Hematopoietic multipotent progenitor cell treated with erythropoietin and hydrocortisone succinate and interleukin-3 and kit ligand, for 17 days (in vitro differentiated cells): Measurements from ENCODE around the gene SLC25A46.
"Not testable (repeated sequence)": the region's sequence is repeated elsewhere in the genome, so short reads cannot be mapped to it uniquely, and the experiment has no call there.

Source experiments
- DNase-seq: peaks from one replicate; pipeline ENCODE4 v3.0.0-alpha.2; 2015; ENCODE audit warnings: low spot score

The SLC25A46 gene

DNA sequence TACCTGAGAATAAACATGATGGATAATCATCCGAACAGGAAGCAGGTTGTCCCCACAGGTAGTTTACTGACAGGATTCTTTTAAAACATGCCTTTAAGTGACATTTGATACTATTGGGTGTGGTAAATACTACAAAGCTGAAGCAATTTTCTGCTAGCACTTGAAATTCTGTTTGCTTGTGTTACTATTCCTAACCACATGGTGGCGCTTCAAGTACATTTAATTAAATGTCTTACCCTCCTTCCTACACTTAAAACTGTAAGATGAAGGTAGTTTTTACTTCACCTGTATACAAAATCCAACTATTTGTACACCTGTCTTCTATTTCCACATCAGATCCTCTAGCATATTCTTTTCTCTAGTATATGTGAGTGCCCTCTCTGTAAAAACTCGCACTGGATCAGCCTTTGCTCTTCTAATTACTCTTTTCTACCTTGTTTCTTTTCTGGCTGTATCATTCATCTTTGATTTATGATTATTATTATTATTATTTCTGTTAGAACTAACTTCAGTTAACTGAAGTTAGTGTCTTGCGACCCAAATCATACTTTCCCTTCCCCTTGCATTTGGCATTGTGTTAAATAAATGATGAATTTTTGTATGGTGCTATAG lies 18.4 kb downstream of the SLC25A46 start:
- DNase-seq: peak; percentile 77

DNA sequence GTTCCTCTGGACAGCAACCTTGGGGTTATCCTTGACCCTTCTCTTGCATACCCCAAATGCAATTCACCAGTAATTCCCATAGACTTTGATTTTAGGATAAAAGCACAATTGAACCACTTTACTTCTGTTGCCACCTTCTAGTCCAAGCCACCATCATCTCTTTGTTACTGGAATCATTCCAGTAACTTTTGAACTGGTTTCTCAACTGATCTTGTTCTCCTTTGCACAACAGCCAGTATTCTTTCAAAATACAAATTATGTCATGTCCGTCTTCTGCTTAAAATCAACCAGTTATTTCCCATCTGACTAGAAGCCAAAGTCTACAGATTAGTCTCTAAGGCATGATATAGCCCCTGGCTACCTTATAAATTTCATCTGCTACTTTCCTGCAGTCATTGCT lies 21.4 kb downstream of the SLC25A46 start:
- DNase-seq: no peak

DNA sequence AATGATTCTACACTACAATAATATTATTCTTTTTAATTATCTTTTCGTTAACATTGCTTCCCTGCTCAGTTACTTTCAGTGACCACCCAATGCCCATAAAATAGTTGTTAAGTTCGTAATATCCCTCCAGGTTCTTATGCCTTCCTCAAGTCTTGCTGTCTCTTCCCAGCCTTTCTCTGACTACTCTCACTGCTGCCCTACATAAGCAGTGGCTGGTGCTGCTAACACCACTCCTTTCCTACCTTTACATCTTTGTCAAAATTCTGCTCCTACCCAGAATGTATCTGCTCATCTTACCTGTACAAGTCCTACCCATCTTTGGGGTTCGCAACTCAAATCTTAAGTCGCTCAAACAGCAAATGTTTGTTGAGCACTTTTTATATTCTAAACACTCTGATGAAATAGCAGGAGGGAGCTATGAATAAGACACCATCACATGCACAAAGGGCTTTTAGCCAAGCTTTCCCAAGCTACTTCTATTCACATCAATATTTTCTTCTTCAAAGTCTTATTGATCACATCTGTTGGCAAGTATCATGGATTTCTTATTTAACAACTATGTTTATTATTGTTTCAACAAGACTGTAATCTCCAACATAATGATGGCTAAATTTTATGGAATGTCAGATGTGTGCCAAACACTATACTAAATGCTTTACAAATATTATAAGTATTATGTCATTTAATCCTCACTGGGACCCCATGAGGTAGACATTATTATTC lies 29.5 kb downstream of the SLC25A46 start:
- no peak for DNase-seq

DNA sequence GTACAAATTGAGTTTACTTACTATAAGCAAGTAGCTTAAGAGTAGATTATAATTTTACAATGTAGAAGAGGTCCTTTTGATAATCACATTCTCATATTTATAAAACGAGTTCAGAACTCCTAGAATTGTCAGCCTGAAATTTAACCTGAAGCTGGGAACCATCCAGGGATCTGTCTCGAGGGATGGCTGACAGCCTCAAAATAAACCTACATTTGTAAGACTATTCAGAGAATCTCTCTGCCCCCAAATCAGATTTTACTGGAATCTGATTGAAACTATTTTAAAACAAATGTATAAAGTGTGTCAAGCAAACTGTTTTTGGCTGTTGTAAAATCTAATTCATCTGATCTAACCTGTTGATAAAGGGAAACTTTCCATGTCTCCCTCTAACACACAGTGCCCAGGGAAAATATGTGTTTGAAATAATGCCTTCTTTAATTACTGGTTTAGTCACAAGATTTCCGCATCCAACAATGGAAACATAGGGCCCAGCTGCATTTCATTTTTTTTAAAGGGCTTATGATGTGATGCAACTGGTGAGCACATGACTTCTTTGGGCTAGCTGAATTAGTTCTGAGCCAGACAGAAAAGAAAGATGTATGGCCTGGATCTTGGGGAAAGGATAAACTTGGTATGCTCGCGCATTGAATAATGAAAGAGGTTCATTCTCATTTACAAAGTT lies 30.3 kb downstream of the SLC25A46 start:
- no peak for DNase-seq

DNA sequence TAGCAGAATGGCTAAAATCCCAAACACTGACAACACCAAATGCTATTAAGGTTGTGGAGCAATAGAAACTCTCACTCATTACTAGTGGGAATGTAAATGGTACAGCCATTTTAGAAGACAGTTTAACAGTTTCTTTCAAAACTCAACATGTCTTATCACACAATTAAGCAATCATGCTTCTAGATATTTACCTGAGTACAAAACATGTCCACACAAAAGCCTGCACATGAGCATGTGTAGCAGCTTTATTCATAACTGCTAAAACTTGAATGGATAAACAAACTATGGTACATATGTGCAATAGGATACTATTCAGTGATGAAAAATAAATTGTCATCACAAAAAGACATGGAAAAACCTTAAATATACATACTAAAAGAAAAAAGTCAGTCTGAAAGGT lies 31.5 kb downstream of the SLC25A46 start:
- DNase-seq: no peak

DNA sequence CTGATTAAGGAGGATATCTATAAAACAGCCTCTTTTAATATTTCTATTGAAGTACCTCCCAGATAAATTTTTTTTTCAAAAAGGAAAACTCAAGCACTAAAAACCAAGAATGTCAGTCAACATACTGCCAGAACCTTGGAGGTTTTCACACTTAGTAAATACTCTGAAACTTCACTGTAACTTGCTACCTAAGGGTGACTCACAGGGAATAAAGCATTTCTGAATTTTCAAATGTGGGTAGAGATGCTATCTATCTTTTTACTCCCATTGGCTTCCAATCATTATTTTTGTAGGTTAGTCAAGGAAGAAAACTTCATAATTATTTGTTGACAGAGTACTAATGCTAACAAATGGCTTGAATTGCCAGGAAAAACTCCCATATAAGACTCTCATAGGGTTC lies 46.1 kb downstream of the SLC25A46 start:
- no peak for DNase-seq

DNA sequence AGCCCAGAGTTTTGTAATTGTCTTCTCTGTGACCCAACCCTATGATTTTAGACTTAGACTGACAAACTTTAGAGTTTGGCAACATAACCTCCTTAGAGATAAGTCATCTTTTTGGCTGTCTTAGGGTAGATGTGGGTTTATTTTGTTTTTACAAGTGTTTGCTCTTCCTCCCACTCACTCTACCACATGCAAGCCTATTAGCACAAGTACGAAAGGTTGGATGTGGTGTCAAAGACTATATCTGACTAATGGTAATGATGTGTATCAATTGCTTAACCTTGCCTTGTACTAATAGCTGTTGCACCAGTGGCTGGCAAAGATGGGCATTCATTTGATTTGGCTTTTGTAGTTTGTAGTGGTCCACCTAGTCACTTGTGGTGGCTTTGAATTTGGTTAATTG lies 46.5 kb downstream of the SLC25A46 start:
- DNase-seq: no peak

DNA sequence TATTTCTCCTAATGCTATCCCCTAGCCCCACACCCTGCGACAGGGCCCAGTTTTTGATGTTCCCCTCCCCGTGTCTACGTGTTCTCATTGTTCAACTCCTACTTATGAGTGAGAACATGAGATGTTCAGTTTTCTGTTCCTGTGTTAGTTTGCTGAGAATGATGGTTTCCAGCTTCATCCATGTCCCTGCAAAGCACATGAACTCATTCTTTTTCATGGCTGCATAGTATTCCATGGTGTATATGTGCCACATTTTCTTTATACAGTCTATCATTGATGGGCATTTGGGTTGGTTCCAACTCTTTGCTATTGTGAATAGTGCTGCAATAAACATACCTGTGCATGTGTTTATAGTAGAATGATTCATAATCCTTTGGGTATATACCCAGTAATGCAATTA lies 49.2 kb downstream of the SLC25A46 start:
- not testable (repeated sequence) for DNase-seq

DNA sequence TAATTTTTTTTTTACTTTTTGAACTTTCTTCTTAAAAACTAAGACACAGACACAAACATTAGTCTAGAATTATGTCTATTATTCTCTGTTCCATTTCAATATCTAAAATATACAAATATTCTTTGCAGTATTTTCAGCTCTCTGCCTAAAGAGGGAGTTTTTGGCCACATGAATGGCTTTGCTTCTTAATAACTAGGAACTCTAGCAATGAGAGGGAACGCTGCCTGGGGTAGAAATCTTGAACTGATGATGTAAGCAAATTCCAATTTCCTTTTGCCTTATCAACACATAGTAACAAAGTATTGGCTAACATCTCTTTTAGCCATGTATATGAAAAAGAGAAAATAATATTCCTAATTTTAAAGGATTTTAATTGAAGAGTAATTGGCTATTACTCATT lies 51.9 kb downstream of the SLC25A46 start:
- DNase-seq: no peak

DNA sequence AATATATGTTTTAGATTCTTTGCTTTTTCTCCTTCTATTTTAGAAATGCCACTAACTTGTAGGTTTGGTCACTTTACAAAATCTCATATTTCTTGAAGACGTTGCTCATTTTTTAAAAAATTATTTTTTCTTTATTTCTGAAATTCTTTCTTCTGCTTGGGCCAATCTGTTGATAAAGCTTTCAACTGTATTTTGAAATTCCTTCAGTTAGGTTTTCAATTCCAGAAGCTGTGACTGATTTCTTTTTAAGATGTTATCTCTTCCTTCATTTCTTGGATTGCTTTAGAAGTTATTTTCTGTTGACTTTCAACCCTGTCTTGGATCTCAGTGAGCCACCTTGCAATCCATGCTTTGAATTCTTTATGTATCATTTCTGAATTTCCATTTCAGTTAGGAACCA lies 64.2 kb downstream of the SLC25A46 start:
- DNase-seq: no peak

DNA sequence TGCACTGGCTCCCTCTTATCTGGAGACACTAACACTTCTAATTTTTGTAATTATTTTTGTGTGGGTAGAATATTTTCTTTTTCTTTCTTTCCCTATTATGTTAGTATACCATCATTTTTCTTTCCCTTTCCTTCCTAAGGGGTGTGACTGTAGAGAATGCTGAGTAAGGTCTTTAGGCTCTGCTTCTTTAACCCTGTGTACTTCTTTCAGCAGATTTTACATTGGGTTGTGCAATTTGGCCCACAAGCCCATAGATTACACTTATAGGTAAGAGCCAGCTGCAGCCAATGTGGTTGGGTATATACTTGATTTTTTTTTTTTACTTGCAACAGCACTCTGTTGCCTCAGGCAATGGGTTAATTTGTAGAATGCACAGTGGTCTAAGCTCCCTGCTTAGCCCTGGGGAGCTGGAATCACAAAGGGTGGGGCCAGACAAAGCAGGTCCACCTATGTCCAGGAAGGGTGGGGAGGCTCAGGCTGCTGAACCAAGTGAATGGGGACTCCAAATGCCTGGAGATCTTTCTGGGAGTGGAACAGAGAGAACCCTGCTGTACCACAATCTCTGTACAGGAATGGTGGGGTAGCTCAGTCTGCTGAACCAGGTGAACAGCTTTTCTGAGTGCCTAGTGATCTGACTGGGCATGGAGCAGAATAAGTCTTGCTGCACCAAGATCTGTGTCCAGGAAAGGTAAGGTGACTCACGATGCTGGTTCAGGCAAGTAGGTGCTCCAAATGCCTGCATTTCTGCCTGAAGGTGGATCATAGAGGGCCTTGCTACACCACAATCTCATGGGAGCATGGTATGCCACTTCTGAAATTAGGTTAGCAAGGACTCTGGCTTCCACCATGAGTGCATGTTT lies 64.9 kb downstream of the SLC25A46 start:
- DNase-seq: no peak

DNA sequence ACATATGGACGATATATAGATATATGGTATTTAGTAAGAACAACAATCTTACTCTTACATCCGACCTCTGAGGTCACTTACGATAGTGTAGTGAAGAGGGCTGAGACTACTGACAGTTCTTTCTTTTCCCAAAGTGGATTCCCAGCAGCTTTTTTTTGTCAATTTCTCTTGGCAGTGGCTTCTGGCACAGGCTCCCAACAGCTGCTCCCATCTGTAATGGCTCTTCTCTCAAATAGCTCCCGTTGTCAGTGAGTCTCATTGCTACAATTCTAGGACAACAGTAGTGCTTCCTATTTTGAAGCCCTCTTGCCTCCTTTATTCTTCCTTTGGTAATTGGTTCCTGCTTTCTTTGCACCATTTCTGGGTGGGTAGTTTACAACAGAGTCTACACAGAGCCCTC lies 68.4 kb downstream of the SLC25A46 start:
- DNase-seq: no peak

DNA sequence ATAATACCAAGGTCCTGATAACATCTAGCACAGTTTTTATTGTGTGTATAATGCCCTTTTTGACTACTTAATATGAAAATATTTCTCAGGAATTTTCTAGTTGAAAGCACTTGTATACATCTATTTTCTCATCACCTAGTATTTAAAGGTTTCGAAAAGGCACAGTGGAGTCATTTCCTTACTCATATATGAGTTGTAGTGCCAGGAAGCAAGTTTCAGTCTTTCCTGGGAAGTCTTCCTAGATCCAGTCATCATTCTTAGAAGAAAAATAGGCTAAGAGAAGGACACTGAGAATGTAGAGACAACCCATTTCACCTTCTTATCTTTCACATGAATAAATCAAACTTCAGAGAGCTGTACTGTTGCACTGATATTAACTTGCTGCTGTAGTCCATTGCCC lies 70.2 kb downstream of the SLC25A46 start:
- DNase-seq: no peak
